Measurements from ENCODE around the gene VAV3.

- TF ChIP-seq CCAR2 (IDR thresholded peaks at IDR 0.05; ENCODE audit: low read depth, low read length) (no peak), ZNF57 (CRISPR knock-in tag; IDR thresholded peaks at IDR 0.05) (no peak)
Observed at GRCh38 chr1:107551456-107551855, 413.5 kb downstream of the VAV3 start.
